GM18505 (cell line): Measurements from ENCODE around the gene TEX54.
"Not testable (repeated sequence)": the region's sequence is repeated elsewhere in the genome, so short reads cannot be mapped to it uniquely, and the experiment has no call there.

ENCODE experiments used
- ATAC-seq: cut with Tn5 transposase; IDR thresholded peaks from one replicate; pipeline ENCODE4 v1.9.1; 2021; ENCODE audit not compliant: unreplicated experiment
- POLR2A ChIP-seq: IDR thresholded peaks from 4 replicates; pipeline ENCODE4 v1.6.1; 2011; ENCODE audit warnings: borderline replicate concordance; ENCODE audit not compliant: insufficient read depth, insufficient read length; ENCODE audit errors: extremely low read depth

TEX54 gene

DNA sequence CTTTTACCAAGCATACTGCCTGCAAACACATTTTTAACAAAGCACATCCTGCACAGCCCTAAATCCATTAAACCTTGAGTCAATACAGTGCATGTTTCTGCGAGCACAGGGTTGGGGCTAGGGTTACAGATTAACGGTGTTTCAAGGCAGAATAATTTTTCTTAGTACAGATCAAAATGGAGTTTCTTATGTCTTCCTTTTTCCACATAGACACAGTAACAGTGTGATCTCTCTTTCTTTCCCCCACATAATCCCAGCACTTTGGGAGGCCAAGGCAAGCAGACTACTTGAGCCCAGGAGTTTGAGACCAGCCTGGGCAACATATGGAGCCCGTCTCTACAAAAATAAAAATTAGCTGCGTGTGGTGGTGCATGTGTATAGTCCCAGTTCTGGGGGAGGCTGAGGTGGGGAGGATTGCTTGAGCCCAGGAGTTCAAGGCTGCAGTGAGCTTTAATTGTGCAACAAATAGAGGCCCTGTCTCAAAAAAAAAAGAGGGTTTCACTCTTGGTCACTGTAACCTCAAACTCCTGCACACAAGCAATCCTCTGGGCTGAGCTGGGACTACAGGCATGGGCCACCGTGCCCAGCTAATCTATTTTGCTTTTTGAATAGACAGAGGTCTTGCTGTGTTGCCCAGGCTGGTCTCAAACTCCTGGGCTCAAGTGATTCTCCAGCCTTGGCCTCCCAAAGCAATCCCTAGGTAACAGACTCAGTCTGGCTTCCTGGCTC lies 28.4 kb upstream of the TEX54 start:
- ATAC-seq: no peak
- TF ChIP-seq POLR2A: no peak

DNA sequence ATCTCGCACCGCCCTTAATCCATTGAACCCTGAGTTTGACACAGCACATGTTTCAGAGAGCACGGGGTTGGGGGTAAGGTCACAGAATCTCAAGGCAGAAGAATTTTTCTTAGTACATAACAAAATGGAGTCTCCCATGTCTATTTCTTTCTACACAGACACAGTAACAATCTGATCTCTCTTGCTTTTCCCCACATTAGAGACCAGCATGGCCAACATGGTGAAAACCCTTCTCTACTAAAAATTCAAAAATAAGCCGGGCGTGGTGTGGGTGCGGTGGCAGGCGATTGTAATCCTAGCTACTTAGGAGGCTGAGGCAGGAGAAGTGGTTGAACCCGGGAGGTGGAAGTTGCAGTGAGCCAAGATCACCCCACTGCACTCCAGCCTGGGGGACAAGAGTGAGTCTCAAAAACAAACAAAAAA lies 26.7 kb upstream of the TEX54 start:
- ATAC-seq: not testable (repeated sequence)

- no peak for ATAC-seq
- TF ChIP-seq POLR2A: no peak
These were observed 25.6 kb upstream of the TEX54 start for GRCh38 chr11:62858201-62858600.

DNA sequence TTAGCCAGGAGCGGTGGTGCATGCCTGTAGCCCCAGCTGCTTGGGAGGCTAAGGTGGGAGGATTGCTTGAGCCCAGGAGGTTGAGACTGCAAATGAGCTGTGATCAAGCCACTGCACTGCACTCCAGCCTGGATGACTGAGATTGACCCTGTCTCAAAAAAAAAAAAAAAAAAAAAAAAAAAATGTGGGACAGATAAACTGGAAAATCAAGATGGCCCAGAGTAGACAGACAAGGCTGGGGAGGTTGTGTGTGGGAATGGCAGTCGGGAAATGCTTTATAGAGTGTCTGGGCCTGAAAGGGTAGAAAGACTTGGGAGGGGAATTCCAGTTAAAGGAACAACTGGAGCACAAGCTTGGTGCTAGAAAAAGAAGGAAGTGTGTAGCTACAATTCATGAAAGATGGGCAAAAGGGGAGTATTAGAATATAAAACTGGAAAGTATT lies 24.9 kb upstream of the TEX54 start:
- ATAC-seq: no peak
- no peak for TF ChIP-seq POLR2A

DNA sequence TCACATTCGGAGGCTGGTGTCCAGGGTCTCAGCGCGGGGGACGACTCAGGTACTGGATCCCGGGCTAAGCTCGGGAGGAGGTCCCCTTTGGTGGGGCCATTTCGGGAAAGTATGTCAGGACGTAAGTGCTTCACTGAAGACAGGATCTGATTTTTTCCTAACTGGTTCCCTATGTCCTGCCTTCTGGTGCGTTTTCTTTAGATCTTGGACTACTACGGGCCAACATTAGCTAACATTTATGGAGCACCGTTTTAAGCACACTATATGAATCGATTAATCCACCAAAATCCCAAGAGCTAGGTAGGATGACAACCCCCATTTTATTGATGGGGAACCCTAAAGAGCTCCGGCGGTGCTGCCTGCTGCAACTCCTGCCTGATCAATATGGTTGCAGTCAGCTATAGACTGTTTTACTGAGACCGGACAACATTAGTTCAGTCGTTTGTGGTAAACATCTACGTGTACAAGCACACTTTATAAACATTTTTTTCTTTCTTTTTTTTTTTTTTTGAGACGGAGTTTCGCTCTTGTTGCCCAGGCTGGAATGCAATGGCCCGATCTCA lies 23.8 kb upstream of the TEX54 start:
- peak; percentile 1 for ATAC-seq

DNA sequence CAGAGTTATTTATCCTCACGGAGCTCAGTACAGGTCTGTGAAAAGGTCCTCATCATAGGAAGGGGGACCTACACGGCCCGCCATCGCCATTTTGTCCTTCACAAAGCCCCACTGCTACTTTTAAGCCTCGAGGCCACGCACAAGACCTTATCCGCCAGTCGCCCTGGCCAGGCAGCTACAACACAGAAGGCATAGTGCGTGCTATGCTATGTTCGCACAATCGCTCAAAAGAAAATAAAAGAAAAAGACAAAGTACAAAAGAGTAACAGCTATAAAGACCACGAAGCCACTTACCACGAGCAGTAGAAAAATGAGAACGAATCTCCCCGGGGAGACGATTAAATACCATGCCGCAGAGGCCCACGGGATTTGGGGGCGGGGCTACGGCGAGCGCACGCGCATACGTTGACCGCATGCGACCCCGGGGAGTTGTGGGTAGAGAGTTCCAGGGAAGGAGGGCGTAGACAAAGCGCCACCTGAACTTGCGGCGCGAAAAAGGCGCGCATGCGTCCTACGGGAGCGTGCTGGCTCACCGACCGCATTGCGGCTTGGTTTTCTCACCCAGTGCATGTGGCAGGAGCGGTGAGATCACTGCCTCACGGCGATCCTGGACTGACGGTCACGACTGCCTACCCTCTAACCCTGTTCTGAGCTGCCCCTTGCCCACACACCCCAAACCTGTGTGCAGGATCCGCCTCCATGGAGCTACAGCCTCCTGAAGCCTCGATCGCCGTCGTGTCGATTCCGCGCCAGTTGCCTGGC lies 23.1 kb upstream of the TEX54 start:
- TF ChIP-seq POLR2A: peak; percentile 100

More for the DNA sequence above, 23.8 kb upstream of the TEX54 start:
- no peak for TF ChIP-seq POLR2A

GRCh38 chr11:62854825-62855570 lies 22.4 kb upstream of the TEX54 start:
- TF ChIP-seq POLR2A: no peak
- ATAC-seq: no peak

More for the DNA sequence above, 23.1 kb upstream of the TEX54 start:
- ATAC-seq: peak; percentile 78

DNA sequence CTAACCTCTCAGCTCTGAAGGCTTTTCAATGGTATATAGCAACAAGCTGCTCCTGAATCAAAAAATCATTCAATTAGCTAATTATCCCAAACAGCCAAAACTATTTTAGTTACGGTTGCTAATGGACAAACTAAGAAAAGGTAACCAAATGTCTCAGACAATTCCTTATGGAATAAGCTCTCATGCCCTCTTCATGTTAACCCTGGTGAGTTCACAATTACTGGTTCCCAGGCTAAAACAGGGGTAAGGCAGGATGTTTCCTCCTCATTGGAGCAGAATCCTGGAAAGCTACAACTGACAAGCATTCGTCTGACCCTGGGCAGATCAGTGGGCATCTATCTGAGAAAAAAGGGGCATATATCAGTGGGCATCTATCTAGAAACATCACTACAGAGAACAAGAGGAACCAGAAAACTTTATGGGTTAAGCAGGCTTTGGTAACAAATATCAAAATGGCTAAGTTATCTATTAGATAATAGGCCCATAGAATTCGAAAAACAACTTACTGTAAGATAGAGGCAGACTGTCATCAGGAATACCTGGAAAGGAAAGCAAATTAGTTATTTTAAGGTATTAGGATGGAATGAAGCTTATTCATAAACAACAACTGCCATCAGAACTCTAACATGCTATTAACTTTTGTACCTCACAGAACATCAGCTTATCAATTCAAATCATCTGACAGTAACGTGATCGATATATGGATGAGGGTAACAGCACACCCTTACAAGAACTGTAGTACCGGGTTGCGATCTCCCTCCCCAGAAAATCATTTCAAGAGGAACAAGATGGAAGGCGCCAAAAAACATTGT lies 21.6 kb upstream of the TEX54 start:
- no peak for ATAC-seq
- no peak for TF ChIP-seq POLR2A

DNA sequence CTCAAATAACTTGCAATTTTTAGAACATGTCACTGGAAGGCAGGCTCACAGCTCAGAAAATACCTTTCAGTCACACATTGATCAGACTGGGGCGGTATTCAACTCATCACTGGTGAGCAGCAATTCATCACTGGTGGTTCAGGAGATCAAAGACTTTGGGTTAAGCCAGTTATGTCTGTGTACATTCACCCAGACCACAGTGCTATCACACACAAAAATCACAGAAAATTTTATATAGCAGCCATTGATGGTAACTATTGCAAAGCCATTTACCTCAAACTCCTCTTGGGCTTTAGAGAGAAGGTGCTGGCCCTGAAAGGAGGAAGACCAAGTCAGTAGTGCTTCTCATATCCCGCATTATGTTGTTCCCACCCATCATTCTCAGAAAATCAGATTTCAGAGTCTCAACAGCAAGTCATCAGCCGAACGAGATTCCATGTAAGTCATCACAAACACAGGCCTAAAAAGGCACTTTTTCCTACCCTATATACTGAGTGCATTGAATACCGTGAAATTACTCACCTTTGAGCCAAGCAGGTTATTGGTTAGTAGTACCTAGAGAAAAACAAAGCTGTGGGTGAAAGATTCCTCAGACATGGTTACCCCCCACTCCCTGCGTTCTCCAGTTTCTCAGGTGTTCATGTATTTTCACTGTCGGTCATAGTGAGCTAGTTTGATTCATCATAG lies 20.8 kb upstream of the TEX54 start:
- ATAC-seq: no peak
- TF ChIP-seq POLR2A: no peak

GRCh38 chr11:62852523-62853188 lies 20.0 kb upstream of the TEX54 start:
- peak; percentile 44 for TF ChIP-seq POLR2A
- ATAC-seq: no peak

DNA sequence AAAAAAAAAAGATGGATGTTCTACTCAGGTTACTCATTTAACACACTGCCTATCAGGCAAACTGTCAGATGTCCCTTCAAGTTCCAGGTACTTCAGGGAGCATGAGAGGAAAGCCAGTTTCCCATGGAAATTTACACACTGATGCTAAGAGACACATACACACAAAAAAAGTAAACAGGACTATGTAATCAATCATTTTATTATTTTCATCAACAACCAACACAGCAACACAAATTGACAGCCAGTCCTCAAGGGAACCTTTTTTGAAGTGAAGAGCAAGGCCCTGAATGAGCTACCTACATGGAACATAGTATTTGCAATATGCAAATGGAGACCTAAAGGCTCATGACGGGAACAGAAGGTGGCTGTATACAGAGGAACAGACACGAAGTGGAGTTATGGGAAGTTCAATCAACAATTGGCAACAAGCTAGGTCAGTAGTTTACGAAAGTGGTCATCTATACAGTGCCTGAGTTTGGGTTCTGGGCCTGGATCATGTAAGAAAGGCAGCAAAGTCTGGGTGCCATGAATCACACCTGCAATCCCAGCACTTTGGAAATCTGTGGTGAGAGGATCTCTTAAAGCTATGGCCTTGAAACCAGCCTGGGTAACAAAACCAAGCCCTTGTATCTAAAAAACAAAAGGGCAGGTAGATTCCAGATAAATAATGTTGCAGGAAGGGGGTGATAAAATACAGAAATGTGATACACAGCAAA lies 19.3 kb upstream of the TEX54 start:
- TF ChIP-seq POLR2A: no peak
- ATAC-seq: no peak
